ENCODE results near the gene SH2B3.

The SH2B3 gene

DNA sequence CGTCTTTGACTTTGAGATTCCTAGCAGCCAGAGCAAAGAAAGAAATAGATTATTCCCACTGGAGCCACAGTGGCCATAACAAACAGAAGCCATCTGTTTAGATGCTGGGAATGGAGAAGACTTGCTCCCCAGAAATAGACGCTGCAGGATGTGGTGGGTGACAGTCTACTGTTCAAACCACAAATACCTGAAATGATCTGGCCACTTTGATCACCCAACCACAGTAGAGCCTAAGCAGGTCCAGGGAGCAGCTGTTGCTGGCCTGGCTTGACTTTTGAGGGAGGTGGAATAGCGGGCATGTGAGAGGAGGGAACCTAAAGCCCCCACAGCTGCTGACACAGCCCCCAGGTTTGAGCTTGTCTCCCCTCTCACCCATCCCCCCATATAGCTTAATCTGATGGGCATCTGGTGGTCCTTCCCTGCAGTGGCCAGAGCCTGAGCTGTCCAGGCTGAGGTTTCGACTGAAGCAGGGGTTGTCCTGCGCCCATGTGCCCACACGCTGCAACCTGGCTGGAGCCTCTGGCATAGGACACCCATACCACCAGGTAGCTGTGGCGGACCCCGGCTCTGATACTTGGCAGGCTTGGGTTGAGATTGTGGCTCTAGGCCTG, 38.7 kb downstream of the SH2B3 start:
- no peak for DNase-seq (ENCODE audit: low read depth in 2 of 2)

DNA sequence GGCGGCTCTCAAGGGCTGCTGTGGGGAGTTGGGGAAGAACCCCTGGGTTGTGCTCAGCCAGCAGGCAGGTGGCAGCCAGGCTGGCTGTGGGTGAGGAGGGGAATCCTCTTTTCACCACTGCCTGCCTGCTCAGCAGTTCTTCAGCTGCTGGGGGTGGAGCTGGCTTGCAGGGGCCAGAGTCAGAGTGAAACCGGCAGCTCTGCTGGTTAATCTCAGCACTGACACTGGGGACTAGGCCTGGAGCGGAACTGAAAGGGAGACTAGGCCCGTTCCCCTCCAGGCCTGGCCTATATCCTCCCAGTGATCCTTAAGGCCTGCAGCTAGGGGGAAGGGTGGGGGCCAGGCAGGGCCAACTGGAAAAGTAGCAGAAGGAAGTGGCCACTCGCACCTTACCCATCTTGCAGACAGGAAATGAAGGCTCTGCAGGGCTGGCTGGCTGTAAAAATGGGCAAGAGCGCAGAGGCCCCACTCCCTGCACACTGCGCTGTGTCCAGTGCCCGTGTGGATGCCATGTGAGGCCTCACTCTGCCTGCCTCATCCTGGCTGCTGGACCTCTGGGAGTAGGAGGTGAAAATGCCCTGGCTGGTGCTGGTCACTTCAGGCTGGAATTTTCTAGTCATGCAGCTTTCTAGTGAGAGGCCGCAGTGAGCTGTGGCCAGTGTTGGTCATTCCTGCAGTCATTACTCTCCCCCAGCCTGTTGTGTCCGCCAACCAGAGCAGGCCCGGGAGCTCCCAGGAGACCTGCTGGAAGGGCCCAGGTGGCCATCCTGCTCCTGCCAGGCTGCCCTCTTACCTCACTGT, 39.4 kb downstream of the SH2B3 start:
- DNase-seq (ENCODE audit: low read depth in 2 of 2), result peak; percentile 53 to 62

DNA sequence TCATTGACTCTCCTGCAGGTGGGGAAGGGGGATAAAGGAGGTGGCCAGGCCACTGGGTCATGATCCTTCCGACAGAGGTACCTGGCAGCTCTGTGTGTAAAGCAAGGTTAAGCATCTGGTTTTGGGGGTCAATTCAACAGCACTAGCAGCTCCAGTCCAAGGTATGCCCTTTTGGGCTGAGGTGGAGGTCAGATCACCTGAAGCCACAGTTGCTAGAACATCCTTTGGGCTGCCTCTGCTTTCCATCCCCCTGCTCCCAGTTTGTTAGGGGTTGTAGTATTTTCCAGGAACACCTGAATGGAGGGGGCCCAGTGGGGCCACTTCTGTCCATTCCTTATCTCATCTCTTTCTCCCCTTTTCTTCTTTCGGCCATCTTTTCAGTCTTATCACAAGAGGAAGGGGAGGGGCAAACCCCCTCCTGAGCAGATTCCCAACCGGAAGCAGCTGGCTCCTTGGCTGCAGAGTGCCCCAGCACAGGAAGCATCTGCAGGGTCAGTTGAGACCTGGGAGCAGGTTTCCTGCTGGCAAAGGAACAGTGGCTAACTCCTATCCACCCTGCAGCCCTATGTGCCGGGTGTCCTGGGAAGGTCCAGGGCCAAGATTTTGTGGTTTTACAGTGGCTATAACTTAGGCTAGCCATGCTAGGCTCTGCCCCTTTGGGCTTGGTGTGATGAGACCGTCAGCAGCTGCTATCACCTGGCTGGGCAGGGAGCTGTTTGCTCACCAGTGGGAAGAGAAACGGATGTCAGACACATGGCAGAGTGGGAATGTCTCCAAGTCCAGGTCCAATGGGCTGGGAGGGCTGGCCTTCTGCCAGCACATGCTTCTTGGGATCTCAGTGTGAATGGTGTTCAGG, 40.2 kb downstream of the SH2B3 start:
- DNase-seq (ENCODE audit: low read depth in 2 of 2), result no peak

DNA sequence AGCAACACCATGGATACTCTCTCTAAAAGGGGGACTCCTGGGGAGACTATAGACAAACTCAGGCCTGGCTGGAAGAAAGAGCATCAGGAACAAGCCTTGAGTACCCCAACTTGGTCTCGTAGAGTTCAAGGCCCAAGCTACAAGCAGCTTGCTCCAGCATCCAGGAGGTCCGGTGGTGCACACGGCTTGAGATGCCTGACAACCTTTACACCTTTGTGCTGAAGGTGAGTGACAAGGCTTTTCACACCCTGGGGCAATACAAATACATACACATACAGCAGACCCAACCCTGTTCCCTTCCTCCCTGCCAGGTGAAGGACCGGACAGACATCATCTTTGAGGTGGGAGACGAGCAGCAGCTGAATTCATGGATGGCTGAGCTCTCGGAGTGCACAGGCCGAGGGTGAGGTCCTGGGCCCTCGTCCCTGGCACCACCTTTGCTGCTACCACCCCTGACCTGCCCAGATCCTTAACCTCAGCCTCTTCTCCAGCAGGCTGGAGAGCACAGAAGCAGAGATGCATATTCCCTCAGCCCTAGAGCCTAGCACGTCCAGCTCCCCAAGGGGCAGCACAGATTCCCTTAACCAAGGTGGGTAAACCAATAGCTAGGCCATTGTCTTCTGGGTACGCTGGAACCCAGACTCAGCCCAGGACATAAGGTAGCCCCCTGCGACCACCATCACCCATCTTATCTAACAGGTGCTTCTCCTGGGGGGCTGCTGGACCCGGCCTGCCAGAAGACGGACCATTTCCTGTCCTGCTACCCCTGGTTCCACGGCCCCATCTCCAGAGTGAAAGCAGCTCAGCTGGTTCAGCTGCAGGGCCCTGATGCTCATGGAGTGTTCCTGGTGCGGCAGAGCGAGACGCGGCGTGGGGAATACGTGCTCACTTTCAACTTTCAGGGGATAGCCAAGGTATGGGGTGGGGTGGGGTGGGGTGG, 41.2 kb downstream of the SH2B3 start:
- no peak for DNase-seq (ENCODE audit: low read depth in 2 of 2)

DNA sequence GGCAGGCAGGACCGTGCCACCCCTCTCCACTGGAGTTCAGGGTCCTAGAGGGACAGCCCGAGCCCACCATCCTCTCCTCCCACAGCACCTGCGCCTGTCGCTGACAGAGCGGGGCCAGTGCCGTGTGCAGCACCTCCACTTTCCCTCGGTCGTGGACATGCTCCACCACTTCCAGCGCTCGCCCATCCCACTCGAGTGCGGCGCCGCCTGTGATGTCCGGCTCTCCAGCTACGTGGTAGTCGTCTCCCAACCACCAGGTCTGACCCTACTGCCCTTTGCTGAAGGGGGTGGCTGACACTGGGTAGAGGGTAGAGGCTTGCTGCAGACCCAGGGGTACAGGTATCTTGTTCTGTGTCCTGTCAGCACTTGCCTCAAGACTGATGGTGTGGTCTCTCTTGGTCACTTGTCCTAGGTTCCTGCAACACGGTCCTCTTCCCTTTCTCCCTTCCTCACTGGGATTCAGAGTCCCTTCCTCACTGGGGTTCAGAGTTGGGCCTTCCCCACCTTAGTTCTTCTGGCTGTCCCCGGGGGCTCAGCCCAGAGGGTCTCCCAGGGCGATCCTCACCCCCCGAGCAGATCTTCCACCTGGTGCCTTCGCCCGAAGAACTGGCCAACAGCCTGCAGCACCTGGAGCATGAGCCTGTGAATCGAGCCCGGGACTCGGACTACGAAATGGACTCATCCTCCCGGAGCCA, 42.0 kb downstream of the SH2B3 start:
- DNase-seq (ENCODE audit: low read depth in 2 of 2), result no peak

DNA sequence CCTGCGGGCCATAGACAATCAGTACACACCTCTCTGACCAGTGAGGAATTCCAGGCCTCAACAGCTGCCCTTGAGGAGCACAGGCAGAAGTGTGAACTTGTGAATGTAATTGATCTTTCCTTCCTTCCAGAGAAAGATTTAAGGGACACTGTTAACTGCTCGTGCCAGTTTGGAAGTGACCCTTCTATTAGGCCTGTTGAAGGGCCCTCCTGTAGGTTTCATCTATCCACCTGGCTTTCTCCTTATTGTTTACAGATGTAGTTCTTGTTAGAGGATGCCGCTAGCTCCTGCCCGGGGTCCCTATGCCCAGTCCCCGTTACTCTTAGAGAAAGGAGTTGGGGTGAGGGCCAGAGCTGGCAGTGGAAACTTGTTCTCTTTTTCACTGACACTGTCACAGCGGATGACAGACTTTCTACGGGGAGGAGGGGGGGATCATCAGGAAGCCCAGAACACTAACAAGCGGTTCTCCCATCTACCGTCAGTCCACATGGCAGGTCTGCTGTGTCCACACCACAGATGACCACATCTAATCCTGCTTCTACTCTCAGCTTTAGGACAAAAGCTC, 42.6 kb downstream of the SH2B3 start:
- DNase-seq (ENCODE audit: low read depth in 2 of 2), result no peak

DNA sequence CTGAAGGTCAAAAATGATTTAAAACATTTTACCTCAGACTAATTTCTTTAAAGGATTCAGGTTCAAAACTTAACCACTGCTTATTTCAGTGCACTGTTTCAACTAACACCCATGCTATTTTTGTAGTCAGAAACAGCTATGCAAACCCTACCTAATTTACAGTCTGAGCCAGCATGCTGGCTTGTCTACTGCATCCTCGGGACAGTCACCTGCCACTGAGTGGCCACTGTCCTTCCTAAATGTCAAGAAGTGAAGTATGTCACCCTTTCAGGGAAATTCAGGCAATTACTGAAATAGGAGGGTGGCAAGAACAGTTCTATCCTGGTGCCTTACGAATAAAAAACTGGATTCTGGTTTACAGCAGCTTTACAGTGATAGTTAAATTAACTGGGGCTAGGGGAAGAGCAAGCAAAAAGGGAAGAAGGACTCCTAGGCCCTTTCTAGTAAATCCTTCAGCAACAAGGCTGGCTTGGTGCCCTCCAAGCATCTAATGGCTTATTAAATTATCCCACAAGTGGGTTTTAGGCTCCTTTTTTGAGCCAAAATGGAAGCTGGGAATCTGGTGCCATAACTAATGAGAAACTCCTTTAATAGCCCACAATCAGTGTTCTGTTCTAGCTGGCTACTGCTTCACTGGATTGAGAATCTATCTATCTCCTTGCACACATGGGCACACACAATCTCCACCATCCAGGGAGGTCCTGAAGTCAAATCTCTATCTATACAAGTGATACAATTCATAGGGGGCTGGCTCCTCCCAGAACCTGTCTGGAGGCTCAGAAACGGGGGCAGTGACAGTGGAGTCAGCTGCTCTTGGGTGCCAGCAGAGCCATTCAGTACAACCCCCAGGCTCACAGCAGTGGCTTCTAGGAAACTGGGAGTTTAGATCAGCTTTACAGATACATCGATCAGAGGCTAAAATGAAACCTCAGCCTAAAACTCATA, 43.4 kb downstream of the SH2B3 start:
- no peak for DNase-seq (ENCODE audit: low read depth in 2 of 2)

DNA sequence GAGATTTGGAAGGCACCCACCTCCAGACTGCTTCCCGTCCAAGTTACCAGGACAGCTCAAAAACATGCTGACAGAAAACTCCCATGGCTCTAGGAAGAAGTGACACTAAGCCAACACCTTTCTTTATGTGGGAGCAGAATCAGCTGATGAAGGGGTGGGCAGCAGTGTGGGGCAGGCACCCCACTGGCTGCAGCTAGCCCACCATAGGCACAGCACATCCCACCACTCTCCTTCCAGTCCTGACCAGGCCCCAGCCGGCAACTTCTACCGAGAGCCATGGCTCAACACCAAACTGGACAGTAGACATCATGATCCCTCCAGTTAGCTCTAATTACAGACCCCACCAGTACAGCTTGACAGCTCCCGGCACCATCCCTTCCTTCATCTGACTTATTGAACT, 45.0 kb downstream of the SH2B3 start:
- no peak for DNase-seq (ENCODE audit: low read depth in 2 of 2)

DNA sequence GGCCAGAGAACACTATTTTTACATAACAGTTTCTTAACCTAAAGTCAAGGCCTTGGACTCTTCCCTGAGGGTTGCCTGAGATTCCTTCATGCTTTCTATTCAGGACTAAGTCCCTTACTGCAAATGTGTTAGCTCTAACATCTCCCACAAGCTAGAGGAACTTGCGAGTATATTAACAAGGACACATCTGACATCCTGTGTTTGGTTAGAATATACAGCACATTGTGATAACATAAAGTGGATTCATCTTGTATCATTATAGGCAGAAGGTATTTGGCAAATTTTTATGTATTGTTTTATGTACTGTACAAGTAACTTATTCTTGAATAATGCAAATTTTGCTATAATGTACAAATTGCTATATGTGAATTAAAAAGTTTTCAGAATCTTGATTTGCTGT, 45.5 kb downstream of the SH2B3 start:
- DNase-seq (ENCODE audit: low read depth in 2 of 2), result no peak

DNA sequence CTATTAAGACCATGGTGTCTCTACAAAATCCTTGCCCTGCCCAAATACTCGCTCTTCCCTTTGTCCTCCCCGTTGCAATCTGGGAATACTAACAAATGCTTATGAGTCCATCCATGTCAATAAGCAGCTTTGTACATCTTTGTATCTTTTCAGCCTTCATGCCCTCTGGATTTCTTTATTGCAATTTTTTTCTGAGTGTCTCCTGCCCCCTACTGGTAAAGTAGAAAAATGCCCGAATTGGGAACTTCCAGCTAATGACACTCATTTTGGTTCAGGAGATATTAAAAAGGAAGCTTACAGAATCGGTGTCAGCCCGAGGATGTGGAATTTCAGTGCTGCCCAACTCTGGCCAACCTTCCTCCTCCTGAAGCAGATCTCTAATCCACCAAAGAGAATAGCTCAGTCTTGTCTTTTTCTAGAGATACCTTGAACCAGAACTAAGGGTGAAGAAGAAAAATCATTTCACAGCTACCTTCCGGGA, 46.0 kb downstream of the SH2B3 start:
- DNase-seq (ENCODE audit: low read depth in 2 of 2), result no peak

DNA sequence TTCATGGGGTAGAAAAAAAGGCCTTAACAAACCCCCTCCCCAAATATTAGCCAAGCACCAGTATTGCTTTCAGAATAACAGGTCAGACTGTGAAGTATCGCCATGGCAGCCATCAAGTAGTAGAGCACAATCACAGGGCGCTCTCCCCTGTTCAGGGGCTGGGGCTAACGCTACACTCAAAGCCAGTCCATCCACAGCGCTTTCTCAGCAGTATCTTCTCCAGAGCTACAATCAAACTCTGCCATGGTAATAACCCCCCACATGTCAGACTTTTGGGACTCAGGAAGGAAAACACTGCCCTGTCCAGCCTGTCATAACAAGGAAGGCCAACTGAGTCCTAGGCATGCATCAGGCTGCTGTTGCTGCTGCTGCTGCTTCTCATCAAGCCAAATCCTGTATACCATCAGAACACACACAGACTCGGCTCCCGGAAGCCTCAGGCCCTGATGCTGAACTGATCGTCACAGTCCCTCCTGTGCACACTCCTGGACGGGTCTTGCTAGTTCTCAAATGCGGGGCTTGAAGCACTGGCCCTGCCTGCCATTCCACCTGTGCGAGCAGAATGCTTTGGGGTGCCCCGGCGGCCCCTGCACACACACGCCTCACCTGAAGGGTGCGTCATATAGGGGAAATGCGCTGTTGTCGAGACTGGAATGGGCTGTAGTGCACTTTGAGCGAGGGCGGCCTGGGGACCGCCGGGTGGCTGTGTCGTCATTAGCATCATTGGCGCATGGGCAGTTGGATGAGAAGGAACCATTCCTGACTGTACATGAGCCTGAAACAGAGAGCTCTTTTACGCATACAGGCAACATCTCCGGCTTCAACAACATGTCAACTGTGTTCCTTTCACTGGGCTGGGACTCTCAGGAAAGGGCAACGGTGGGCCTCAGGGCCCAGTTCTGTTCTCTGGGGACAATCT, 47.6 kb downstream of the SH2B3 start:
- no peak for DNase-seq (ENCODE audit: low read depth in 2 of 2)

DNA sequence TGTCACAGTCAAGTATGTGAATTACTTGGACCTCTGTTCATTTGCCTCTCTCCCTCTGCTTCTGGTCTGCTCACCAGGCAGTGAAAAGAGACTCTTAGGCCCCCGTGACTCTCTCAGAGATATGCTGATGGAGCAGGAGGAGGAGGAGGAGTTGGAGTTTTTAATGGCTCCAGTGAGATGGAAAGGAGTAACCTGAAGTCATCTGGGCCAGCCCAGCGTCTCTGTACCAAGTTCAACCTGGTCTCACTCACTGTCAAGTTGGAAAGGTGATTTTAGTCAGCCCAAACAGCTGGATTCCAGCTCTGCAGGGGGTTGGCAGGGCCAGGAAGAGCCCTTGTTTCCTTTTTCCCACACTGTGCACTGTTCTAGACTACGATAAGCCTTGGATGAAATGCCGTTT, 48.6 kb downstream of the SH2B3 start:
- no peak for DNase-seq (ENCODE audit: low read depth in 2 of 2)

DNA sequence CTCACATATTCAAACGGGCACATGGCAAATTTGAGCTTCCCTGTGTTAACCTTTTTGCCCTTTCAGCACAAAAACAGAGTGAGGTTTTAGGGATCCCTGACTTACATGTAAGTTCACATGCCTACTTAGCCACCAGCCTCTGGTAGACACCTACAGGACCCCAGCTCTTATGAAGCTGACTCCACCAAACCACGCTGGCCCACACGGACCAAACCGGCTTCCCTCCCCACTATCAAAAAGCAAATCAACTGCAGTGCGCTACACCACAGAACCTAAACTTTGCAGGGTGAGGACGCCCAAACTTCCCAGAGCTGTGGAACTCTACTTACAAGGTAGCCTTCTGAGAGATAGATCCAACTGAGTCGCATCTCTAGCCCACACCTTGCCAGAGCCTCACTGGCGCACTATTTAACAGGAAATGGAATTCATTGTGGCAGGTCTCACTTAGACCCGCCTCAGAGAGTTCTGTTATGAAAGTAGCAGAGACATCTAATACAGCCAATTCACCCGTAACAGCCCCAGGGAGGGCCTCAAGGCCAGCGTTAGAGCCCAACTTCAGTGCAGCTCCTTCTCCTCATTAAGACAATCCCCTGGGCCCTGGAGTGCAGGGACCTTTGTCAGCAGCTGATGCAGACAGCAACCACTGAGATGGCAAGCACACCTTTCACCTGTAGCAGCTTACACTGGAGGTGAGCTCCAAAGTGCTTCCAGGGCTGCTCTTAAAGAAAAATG, 49.2 kb downstream of the SH2B3 start:
- no peak for DNase-seq (ENCODE audit: low read depth in 2 of 2)

DNA sequence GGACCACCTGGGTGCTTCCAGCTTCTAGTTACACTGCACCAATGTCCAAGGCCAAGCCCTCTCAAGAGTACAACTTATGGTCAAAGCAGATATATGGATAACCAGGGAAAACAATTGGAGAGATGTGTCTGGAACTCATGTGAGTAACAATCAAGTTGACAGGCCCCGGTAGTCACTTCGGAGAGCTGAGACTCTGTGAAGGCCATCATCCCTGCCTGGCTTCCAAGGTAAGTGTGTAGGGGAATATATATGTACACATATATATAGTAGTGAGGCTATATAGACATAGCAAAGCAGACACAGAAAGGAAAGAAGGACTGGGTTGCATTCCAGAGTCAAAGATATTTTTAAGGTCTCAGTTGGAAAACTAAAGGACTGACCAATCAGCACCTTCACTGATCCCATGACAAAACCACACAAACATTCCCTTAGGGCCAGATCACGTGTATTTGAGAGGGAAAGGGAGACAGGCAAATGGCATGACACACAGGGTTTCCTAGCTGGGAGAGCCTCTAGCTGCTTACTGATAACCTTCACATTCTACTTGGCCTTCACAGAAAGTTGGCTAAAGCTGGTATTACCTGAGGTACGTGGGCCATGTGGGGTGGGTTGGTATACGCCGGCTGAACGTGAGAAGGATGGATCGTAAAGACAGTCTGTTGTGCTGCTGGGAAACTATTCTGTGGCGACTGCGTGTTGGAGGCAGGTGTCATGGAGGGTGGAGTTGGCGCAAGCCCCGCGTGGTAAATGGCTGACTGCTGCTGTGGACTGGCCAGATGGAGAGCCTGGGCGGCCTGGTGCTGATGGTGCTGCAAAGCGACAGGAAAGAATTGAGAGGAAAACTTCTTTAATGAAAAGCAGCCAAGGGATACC, 50.0 kb downstream of the SH2B3 start:
- DNase-seq (ENCODE audit: low read depth in 2 of 2), result no peak

DNA sequence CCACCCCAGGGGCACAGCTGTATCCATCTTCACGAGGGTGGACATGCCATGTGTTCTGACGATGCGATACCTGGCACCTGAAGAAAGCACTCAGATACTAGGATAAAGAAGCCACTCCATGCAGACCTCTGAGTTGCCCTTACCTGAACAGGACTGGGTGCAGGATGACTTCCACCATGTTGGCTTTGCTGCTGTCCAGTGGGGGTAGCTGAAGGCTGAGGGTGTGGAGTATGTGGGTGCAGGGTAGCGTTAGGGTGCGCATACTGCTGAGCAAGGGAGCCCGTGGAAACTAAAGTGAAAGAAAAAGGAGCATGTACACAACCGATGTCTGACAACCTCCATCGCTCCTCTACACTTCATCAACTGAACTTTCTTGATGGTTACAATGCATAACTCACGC, 51.3 kb downstream of the SH2B3 start:
- no peak for DNase-seq (ENCODE audit: low read depth in 2 of 2)

DNA sequence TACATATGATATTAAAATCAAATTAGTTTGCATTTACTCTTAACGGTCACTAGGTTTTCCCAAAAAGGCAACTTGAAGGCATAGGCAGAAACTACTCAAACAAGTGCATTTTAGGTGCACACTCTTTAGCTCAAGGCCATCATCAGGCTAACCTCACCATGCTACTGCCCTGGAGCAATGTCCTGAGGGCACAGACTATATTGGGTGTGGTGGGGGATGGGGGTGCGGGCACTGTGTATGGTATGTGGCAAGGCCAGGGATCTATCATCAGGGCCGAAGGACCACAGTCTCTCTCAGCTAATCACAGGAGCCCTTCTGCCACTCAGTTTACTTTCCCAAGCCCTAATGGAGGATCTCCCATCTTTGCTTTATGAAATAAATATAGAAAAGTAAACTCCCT, 51.9 kb downstream of the SH2B3 start:
- DNase-seq (ENCODE audit: low read depth in 2 of 2), result no peak
